GM12891 (cell line): Measurements from ENCODE around the gene SNX2.

Source experiments
- PAX5 ChIP-seq: IDR thresholded peaks from 2 replicates; pipeline ENCODE4 v1.6.1; 2011; ENCODE audit warnings: low read length, moderate library complexity, mild to moderate bottlenecking; ENCODE audit not compliant: insufficient read depth, severe bottlenecking
- POLR2A ChIP-seq: IDR thresholded peaks from 2 replicates; pipeline ENCODE4 v1.6.1; 2011; ENCODE audit warnings: low read depth, low read length, control low read depth
- POLR2AphosphoS5 ChIP-seq: IDR thresholded peaks from 2 replicates; pipeline ENCODE4 v1.6.1; 2011; ENCODE audit warnings: low read depth, low read length, control low read depth
- POU2F2 ChIP-seq: IDR thresholded peaks from 2 replicates; pipeline ENCODE4 v1.6.1; 2011; ENCODE audit warnings: low read depth, mild to moderate bottlenecking, control low read depth, low read length, moderate library complexity
- SPI1 ChIP-seq: IDR thresholded peaks from 2 replicates; pipeline ENCODE4 v1.6.1; 2011; ENCODE audit warnings: low read depth, low read length, control low read depth
- TAF1 ChIP-seq: IDR thresholded peaks from 2 replicates; pipeline ENCODE4 v1.6.1; 2011; ENCODE audit warnings: low read depth, low read length, control low read depth

DNA sequence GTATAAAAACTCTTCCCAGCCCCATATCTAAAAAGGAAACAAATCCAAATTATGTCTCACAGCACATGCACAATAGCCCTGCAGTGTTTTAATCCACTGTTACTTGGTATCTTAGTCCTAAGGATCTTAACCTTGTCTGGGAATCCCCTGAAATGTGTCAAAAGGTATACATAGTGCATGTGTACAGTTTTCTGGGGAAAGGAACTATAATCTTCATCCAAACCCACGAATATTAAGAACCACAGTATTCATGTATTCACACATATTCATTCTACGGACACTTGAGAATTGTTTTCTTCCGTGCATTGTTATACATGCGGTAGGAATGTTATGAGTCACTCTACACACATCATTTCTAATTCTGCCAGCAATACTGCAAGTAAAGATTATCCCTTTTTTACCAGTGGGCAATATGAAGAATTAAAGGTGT is 47.8 kb upstream of the SNX2 start:
- TF ChIP-seq TAF1 = no peak
- no peak for TF ChIP-seq POLR2A
- no peak for TF ChIP-seq POLR2AphosphoS5
- TF ChIP-seq SPI1 = no peak
- TF ChIP-seq POU2F2 = no peak
- no peak for TF ChIP-seq PAX5
